NCI-H2107 (cell line): ENCODE measurements around the gene RASGEF1C.
"Not testable (repeated sequence)": the region's sequence is repeated elsewhere in the genome, so short reads cannot be mapped to it uniquely, and the experiment has no call there.

Source experiments
- DNase-seq: peaks from one replicate; lab custom pipeline; 2025; lab: John Stamatoyannopoulos, UW

RASGEF1C gene

GRCh38 chr5:180135967-180136629, 72.9 kb downstream of the RASGEF1C start:
- no peak for DNase-seq

DNA sequence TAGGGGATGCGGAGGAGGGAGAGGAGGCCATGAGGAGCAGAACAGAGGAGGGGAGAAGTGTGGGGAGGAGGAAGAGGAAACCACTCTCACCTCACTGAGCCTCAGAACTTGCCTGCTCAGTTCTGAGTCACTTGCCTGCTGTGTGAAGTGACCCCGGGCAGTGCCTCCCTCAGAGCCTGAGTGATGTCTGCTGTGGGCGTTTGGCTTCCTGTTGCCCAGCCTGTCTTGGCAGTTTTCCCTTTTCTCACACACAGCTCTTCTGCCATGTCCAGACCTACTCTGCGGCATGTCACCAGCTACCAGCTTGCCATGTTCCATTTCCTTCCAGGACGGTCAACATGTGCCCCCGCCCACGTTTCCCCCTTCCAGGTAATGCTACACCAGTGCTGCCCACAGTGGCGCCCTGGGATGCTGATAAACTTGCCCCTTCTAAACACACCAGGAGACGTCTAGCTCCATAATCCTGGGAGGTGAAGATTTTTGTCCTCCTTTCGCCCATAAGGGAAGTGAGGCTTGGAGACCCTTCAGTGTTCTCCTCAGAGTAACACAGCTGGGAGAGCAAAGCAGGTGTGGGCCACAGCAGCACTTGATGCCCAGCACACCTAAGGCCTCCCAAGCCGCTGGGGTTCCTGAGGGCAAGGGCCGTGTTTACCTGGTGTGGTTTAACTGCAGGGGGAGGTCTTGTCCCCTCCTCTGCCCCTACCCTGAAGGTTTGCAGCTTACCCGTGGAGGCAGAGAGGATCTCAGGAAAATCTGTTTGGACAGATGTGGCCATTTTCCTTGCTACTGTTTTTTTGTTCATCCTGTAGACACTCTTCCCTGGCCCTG, 73.7 kb downstream of the RASGEF1C start:
- DNase-seq = no peak

- DNase-seq = no peak
Observed at GRCh38 chr5:180133971-180134508, 75.0 kb downstream of the RASGEF1C start.

- DNase-seq = no peak
Observed at GRCh38 chr5:180133551-180133950, 75.5 kb downstream of the RASGEF1C start.

- no peak for DNase-seq
Observed at GRCh38 chr5:180133060-180133459, 76.0 kb downstream of the RASGEF1C start.

DNA sequence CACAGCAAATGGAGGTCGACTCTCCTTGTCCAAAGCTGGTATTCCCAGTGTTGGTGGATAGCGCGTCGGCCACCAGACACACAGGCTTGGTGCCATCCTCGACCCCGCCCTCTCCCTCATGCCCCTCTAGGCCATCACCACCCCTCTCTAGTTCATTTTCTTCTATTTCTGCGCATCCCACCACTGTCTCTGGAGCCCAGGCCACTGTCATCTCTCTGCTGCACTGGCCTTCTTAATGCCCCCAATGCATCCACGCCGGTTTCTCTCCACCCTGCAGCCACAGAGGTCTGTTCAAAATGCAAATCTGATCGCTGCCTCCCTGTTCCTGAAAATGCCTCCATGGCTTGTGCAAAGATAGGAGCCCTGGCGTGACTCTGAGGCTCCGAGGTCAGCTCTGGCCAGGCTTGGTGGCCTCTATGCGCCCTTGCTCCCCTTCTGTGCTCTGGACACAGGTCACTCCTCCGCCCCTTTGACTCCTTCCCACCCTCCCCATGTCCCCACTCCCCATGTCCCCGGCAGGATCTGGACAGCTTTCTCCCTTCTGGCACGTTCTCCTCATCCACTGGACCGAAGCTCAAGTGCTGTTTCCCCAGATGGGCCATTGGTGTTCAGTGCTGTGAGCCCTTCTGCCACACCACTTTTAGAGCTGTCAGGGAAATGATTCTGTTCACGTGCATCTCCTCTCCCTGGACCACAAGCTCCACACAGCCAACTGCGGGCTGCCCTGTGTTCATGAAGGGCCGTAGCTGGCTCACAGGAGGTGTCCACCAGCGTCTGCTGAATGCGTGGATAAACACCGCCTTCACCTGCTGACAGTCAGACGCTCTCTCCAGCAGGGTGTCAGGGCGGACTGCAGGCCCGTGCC, 77.9 kb downstream of the RASGEF1C start:
- DNase-seq = no peak

DNA sequence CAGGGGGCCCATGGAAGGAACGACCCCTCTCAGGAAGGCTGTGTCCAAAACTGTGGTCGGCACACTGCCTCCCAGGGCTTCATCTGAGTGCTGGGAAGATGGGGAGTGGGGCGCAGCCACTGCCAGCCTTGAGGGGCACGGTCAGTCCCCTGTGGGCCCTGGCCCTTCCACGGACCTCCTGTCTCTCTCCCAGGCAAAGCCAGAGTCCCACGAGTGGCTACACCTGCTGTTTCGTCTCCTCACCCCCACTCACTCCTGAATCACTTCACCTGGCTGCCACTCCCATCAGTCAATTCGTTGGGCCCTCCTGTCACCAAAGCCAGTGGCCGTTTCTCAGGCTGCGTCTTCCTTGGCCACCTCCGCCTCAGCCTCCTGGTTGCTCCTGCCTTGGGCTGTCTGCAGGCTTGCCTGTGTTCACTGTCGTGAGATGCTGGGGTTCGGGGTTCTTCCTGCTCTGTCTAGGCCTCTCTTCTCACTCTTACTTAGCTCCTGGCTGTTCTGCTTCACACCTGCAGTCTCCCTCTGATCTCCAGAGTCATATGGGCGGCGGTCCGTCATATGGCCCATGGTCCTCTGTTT, 78.6 kb downstream of the RASGEF1C start:
- no peak for DNase-seq

GRCh38 chr5:180129291-180130190, 79.5 kb downstream of the RASGEF1C start:
- DNase-seq = no peak

- no peak for DNase-seq
Observed at GRCh38 chr5:180128671-180129261, 80.2 kb downstream of the RASGEF1C start.

DNA sequence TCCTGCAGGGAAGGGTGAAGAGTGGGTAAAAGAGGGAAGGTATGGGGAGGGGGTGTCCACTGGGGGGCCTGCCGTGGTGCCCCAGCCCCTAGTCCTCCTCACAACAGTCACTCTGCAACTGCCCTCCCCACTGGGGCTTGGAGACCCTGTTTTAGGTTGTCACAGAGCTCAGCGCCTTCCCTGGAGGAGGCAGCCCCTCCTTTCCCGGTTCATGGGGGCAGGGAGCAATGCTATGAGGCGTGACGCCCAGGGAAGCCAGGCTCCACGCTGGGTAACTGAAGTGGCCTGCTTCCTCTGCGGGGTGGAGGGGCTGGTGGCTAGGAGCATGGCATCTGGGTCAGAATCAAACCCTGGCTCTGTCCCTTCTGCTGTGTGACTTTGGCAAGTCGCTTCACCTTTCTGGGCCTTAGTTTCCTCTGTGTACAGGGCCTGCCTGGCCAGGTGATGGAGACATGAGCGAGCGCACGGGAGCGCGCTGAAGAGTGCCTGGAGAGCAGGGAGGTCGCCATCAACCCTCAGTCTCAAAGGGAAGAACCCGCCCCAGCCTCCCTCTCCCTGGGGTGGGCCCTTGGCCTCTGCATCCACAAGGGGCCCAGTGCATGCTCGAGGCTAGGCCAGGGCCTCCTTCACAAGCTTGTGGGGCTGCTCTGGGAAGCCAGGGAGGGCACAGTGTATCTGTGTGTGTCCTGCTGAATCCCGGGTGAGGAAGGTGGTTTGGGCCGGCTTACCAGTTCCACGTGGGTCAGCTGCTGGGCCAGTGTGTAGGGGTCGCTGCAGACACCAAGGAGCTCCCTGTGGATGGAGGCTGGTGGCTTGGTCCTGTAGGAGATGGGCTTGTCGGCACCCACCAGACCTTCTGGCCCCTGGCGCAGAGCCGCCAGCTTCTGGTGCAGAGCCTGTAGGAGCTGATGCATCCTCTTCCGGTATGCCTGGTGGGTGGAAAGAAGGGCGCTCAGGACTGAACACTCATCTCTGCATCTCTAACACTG, 81.0 kb downstream of the RASGEF1C start:
- no peak for DNase-seq

- DNase-seq = no peak
Observed at GRCh38 chr5:180126716-180127681, 82.0 kb downstream of the RASGEF1C start.

DNA sequence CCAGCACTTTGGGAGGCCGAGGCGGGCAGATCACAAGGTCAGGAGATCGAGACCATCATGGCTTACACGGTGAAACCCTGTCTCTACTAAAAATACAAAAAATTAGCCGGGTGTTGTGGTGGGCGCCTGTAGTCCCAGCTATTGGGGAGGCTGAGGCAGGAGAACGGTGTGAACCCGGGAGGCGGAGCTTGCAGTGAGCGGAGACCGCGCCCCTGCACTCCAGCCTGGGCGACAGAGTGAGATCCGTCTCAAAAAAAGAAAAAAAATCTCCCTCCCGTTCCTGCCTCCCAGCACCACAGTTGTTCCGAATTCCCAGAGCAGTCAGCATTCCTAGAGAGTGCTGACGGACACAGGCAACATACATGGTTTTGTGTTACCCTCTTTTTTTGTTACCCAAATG, 82.9 kb downstream of the RASGEF1C start:
- DNase-seq = not testable (repeated sequence)

GRCh38 chr5:180124662-180125061, 84.3 kb downstream of the RASGEF1C start:
- not testable (repeated sequence) for DNase-seq

GRCh38 chr5:180122875-180123274, 86.1 kb downstream of the RASGEF1C start:
- DNase-seq = no peak

DNA sequence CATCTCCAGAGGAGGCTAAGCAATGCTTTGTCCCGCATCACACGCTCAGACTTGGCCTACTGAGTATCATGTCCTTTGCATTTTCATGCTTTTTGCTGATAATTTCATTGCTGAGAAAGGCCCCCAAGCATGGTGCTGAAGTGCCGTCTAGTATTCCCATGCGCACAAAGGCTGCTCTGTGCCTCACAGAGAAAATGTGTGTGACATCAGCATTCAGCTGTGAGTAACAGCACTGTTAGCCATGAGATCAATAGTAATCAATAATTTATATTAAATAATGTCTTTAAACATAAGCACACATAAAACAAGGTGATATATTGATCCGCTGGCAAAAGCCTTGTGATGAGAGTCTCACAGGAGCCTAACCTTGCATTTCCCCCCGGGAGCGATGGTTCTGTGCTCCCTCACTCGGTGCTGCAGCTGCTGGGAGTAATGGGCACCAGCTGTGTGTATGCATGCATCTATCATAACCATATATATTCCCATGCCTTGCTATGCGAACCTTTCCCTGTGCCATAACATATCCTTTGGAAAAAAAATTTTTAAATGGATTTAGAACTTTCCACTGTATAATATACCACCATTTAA, 87.1 kb downstream of the RASGEF1C start:
- DNase-seq = no peak

- DNase-seq = no peak
Observed at GRCh38 chr5:180120237-180121101, 88.5 kb downstream of the RASGEF1C start.

GRCh38 chr5:180119903-180120236, 89.1 kb downstream of the RASGEF1C start:
- no peak for DNase-seq
